ENCODE data around the gene STRN.
"Not testable (repeated sequence)": the region's sequence is repeated elsewhere in the genome, so short reads cannot be mapped to it uniquely, and the experiment has no call there.

The STRN gene

DNA sequence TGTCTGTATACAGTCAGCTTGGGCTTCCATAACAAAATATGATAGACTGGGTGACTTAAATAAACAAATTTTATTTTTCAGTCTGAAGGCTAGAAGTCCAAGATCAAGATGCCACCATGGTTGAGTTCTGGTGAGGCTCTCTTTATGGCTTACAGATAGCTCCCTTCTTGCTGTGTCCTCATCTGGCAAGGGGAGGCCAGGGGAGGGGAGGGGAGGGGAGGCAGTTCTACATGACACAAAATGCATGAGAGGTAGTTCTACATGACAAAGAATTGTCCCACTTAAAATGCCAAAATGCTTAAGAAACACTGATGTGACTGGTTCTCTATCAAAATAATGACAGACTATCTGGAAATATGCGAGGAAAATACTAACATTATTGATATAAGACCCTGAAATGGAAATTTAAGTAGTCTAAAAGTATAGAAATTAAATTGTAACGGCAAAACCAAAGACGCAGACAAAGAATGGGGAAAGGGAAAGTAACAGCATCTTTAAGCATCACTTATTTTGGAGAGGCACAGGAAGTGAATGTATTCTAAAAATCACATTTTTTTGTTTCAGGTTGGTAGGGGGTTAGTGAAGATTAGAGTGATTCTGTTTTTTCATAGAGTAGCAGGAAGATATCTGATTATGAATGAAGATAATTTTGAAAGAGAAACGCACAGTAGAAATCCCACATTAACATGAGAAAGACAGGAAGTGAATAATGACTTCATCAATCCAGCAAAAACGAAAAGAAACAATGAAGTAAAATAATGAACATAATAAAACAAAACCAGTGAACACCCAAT, 131.4 kb downstream of the STRN start:
- DNase-seq = no peak

DNA sequence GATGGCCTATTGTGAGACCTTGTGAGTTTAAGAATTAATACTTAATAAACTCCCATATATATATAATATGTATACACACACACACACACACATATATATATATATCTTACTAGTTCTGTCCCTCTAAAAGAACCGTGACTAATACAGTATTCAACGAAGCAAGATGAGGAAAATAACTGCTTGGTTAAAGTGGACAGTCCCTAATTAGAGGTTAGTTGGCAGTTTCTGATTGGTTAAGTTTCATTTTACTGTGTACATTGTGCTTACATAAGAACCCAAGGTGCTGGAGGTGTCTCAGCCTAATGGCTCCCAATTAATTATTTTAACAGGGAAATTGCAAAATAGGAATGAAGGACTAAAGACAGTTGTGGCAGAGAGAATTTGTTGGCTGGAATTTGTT, 132.1 kb downstream of the STRN start:
- no peak for DNase-seq

DNA sequence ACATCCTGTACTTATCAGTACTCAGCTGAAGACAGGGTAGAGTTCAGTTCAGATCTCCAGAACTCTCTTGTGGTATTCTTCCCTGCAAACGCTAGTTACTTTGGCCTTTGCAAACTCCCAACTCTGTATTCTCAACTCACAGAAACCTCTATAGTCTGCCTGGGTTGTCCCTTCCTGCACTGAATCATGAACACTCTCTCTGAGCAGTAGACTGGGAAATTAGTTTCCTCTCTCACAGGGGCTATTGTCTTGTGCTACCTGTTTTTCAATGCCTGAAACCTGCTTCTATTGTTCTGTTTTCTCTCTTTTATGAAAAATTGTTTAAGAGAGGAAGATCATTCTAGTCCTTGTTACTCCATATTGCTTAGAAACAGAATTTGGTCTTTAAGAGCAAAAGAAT, 135.2 kb downstream of the STRN start:
- DNase-seq = no peak

DNA sequence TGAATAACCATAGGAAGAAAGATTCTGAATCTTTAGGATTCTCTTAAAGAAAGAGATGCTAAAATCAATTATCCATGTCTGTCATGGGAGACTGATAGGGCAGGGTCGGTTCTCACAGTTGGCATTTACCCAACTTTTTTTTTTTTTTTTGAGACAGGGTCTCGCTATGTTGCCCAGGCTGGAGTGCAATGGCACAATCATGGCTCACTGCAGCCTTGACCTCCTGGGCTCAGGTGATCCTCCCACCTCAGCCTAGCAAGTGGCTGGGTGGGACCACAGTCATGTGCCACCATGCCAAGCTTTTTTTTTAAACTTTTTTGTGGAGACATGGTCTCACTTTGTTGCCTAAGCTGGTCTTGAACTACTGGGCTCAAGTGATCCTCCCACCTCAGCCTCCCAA, 141.7 kb downstream of the STRN start:
- not testable (repeated sequence) for DNase-seq

DNA sequence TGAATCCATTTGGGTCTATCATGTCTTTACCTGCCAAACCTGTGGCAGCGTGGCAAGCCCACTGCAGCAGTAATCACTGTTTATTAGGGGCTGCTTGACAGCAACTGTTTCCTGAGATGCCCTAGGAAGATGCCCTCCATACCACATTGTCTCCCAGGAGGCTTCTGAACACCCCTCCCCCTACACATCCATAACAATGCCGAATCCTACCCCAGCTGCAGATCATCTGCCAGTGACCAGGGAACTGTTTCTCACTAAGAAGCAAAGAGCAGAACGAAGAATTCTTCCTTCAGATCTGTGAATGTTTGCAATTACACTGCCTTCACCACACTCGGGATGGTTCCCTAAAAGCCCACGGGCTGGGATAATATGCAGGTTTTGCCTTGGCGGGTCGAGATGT, 142.1 kb downstream of the STRN start:
- DNase-seq = no peak

DNA sequence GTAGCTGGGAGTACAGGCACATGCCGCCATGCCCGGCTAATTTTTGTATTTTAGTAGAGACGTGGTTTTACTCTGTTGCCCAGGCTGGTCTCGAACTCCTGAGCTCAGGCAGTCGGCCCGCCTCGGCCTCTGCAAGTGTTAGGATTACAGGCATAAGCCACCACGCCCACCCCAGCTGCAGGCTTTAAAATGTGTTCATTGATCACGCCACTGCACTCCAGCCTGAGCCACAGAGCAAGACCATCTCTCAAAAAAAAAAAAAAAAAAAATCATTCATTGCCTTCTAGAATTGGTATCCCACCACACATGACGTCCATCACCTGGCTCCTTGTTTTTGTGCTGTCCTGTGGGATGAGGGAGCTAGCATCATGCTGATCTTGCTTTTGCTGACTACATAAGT, 142.5 kb downstream of the STRN start:
- no peak for DNase-seq

DNA sequence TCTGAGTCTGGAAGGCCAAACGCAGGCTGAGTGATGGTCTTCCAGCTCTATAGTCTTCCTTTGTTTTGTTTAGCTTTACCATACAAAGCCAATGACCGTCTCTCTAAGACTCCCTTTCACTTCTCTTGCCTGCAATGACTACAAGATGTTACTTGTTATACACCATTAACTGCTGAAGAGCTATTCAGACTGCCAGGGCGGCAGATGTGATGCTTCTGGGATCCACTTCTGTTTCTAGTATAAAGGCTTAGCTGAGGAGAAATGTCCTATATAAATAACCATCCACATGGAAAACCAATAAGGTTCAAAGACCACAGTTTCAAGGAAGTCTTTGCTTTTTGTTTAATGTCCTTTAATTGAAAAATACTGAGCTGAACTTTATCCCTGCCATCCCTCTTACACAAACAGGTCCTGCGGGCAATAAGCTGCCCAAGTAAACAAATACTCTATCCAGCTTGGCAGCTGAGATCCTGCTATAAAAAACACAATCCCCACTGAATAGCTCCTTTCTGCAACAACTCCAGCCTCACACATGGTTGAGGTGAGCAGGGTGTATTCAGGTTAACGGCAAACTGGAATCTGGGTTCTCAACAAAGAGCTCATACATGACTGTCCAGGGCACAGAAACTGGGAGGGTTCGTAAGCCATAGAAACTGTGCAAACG, 145.3 kb downstream of the STRN start:
- no peak for DNase-seq

DNA sequence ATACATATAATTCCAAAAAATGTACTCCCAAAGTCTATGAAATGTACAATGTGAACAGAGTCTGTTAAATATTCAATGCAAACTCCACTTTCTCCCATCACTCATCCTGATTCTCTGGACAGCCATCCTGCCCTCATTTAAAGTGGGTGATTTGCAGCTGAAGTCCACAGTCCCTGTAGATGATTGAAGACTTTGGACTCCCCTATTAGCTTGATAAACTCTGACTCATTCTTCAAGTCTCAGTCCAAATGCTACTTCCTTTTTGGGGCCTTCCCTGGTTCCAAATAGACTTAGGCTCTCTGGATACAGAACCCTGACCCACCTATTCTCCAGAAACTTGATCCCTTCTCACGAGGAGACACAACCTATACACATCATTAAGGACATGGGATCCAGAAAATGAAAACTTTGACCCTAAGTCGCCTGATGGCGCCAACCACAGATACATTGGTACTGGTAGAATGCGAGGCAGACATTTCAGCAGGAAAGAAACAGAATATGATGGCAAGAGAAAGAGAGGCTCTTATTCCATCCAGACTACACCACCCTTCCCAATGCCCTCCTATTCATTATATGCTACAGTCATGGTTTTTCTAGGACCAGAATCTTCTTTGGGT, 147.1 kb downstream of the STRN start:
- DNase-seq = no peak

DNA sequence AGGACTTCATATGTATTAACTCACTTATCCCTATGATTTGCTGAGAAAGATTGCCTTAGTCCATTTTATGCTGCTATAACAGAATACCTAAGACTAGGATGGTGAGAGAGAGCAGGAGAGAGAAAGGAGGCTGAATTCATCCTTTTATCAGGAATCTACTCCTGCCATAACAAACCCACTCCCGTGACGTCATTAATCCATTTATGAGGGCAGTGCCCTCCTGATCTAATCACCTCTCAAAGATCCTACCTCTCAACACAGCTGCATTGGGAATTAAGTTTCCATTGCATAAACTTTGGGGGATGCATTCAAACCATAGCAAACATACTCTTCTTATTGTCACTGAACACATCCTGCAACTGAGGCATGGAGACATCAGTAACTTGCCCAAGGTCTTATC, 147.8 kb downstream of the STRN start:
- DNase-seq = no peak

DNA sequence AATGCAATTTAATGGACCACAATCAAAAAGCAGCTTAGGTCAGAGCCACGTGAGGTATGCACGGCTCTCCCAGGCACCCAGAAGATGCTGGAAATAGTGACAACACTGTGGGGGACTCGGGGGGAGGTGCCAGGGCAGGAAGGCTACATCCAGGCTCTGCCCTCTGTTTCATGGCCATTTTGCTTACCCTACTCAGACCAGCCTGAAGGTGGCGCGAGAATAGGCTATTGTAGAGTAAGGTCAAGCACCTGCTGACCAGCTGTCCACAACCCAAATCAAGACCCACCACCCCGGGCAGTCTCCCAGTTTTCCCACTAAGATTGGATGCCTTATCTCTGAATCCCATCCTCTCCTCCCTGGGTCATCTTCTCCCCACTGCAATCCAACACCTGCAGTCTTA, 154.1 kb downstream of the STRN start:
- no peak for DNase-seq

DNA sequence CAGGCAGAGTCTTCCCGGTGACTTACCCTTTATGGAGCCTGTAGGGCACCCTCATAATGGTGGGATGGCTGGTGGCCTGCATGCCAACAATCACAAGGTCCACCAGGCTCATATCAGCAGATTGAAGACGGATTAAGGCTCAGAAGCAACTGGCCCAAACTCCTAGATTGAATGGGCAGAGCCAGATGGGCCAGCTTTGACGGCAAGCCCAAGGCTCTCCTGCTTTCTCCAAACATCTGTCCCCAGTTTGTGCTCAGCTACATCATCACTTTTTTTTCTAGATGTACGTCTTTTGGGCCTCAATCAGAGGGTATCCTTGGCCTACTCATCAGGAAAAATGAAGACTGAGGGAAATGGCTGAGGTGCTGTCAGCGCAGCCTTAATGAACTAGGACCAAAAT, 155.3 kb downstream of the STRN start:
- no peak for DNase-seq

DNA sequence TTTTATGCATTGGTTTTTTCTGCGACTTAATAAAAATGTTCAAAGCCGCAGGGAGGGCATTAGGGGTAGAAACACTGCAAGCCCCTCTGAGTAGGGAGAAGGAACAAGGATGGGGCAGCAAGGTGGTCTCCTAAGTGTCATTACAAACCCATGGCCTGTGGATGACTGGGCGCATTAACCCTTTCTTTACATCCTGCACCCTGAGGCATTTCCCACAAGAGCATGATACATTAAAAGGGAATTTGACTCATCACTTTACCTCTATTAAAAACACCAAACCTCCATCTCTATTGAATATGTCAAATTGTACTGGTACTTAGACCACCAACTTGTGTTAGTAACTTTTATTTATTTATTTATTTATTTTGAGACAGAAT, 157.3 kb downstream of the STRN start:
- no peak for DNase-seq

DNA sequence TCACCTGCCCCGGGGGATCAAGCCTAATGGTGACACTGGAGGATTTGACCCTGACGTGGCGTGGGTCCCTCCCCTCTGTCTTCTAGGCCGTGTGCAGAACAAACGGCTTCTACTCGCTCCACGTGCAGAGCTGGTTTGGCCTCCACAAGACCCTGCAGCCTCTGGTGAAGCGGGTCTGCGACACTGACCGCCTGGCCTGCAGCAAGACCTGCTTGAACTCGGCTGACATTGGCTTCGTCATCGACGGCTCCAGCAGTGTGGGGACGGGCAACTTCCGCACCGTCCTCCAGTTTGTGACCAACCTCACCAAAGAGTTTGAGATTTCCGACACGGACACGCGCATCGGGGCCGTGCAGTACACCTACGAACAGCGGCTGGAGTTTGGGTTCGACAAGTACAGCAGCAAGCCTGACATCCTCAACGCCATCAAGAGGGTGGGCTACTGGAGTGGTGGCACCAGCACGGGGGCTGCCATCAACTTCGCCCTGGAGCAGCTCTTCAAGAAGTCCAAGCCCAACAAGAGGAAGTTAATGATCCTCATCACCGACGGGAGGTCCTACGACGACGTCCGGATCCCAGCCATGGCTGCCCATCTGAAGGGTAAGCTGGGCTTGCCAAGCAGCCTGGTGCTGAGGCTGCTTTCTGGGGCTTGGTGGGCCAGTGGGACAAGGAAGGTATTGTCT, 157.8 kb downstream of the STRN start:
- DNase-seq = no peak

DNA sequence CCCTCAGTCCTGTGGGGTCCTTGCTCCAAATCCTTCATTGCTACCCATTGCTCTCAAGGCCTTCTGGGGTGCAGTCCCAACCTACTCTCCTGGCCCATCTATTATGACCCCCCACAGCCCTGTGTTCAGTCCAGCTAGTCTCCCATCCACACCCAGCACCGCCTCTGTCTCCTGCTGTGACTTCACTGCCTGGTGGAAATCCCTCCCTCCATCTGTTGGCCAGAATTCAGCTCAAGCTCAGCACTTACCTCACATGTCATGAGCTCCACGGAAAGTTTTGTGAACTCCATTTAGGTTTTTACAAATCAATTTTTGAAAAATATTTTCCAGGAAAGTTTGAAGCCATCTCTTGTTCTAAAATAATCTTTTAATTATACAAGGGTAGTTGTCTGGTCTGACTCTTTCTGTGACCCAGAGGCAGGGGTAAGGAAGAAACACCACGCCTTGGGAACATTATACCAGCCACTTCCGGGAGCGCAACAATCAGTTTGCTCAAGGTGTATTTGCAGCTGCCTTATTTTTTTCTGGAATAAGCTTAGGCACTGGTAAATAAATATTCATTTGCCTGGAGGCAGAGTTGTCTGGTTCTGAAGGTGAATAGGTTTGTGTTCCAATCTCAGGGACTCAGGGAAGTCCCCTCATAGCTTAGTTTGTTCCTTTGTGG, 159.0 kb downstream of the STRN start:
- DNase-seq = no peak

DNA sequence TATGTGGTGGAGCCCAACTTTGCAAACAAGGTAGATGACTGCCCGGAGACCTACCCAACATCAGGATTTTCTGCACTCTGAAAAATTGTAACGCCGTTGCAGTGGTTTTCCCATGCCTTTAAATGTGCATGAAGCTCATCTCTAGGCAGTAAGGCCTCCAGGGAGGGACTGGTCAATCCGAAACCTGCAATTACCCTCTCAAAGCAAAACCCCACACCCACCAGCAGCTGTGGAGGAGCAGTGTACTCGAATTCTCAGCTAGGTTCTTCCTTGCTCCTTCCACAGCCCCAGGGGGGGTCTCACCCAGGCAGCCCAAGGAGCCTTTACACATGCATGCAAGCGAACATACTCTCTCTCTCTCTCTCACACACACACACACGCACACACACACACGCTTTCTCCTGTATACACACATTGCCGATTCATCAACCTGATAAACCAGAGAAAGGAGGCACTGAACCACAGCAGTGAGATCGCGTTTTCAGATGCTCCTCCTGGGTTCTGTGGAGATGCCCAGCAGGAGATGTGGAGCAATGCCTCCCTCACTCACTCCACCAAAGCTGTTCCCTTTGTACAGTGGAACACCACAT, 160.6 kb downstream of the STRN start:
- DNase-seq = no peak

DNA sequence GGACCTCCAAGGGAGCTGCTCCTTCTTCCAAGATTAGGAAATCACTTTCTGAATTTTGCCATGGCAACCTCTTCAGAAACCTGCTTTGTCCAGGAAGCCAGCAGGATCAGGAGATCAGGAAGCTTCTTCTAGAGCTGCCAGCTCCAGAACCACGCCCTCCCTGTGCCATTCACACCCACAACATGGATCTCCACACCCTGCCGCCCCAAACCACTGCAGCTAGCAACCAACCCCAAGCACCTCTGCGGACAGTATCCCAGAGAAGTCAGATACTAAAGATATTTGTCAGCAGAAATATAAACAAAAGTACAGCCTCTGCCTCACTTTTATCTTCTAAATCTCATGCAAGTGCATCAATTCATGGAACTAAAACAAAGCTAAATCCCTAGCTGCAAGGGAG, 163.4 kb downstream of the STRN start:
- no peak for DNase-seq

DNA sequence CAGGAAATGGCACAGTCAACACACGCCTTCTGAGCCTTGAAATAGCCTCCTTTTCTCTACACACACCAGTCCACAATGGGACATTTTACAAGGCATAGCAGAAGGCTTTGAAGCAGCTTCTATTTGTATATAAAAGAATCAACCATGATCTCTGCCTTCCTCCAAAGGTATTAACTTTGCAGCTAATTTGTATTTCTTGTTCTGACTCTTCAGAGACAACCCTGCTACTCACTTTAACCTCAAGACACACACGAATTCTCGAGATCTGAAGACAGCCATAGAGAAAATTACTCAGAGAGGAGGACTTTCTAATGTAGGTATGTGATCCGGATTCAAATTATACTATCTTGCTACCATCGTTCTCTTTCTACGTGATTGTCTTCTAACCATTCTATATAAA, 165.2 kb downstream of the STRN start:
- DNase-seq = no peak

DNA sequence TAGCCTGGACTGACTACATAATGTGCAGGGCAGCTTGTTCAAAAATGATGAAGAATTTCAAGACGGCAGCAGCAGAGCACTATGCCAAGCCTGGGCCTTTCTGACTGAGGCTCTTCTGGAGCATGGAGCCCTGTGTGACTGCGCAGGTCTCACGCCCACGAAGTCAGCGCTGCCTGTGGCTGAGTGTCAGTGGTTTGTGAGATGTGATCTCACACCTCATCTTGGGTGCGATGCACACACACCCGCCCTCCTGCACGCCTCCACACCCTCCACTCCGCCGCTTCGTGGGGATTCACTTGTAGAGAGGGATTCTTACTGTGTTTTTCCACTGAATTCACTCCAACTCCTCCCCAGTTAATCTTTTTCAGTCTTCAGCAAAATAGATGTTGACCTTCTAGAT, 166.0 kb downstream of the STRN start:
- peak; percentile 4 for DNase-seq

DNA sequence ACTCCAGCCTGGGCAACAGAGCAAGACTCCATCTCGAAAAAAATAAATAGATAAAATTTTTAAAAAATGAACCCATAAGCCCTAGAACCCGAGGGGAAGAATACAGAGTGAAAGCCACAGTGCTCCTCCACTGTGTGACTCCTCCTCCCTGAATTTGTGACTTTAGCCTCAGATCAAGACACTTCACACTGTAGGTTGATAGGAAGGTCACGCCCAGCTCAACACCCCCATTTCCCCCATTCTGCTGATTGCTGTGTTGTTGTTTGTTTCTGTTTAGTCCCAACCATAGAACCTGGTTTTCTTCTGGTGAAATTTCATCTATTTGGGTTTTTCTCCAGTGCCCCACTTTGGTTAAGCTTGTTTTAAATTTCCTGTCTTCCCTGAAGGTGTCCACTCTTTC, 167.6 kb downstream of the STRN start:
- DNase-seq = no peak

DNA sequence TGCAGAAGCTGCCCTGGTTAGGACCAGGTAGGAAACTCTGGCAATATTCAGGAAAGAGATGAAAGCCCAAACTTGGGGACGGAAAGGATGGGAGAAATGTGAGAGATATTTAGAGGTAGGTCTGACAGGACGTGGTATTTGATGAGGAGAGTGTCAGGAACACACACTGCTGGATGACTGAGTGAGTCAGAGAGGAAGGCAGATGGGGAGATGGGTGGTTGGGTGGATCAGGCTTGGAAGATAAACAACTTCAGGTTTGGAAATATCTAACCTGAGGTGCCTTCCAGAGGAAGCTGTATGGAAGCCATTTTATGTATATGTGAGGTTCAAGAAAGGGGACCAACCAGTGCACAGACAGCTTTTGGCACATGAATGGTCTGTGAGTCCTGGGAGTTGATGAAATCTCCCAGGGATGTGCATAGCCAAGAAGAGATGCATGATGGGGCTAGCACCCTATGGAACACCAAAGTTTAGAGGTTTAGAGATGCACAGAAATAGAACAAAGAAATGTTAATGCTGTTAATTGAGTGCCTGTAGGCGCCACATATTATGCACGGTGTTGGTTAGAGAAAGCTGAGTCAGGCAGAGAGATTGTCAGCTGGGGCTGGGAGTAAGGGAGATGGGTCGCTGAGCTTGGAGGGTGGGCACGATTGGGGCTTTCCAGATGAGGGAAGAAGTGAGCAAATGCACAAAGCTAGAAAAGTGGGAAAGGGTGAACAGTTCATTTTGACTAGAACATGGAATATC, 168.8 kb downstream of the STRN start:
- no peak for DNase-seq

Data from CD4-positive, alpha-beta T cell treated with Interleukin-6 for 4 hours (primary cell).